ENCODE data around the gene SDF2. TPM values are rescaled to one million over a fixed set of nuclear protein-coding genes. Genes with fewer than 3 reads are reported as not detected.
A peak's percentile ranks its signal among the peaks of the same experiment; 100 is the strongest.

Gene SDF2
- polyA plus RNA-seq (2013): 80.9 and 82.7 TPM in 2 replicates

DNA sequence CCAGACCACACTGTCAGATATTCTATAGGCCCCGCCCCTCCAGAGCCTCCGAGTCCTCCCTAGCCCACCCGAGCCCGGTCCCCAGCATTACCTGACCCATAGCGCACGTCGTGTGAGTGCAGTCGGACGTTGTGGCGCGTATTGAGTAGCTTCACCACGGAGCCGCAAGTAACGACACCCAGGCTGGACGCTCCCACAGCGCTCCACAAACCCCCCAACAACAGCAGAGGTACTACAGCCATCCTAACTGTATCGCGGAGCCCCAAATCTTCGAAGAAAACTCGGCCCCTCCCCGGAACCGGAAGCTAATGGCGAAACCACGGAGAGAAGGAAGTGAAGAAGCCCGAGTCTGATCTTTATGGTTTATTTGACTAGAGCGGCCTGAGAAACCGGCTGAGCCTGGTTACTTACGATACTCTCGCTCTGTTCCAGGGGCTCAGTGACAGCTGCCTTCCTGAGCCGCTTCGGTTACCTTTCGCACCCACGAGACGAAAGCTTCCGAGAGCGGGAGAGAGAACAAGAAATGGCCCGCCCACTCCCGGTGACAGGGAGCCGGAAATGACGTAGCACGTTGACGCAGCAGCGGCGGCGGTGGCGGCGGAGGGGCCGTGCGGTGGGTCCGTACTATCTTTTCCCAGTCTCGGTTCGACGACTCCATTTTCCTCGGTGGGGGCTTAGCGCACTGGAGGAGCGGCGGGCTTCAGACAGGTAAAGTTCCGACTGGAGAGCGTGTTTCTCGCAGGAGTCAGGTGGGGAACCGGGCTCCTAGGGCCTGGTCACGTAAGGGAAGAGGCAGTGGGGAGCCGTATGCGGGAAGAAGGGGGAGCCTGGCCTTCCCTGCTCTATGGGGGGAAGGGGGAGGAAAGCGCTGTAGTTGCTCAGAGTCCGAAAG, at the start of gene SDF2, which contains the start of gene SUPT6H:
SDF2 (minus strand) TSS at position 272 of the 892 bp plus-strand sequence; CDS start at position 242, 30 bp downstream.
SUPT6H (plus strand) TSS at position 571 of the 892 bp plus-strand sequence. CDS start 11,197 bp downstream, outside the sequence.
- H3K4me1 ChIP-seq (ENCODE audit: control insufficient read depth in 1 of 2, insufficient read depth in 2 of 2, low read length in 2 of 2): peaks cover 0 to 2% of the 10 kb centered on the region in 2 experiments
- peaks cover 13% of the 10 kb centered on the region for H3K9me3 ChIP-seq (ENCODE audit: insufficient read depth, low read depth, low read length)
- no peaks in the 10 kb centered on the region for H3K27me3 ChIP-seq (ENCODE audit: insufficient read depth, low read length)
- peak within 1 kb of the TSS; percentile 98 for H2AFZ ChIP-seq (ENCODE audit: insufficient read depth, low read length, poor library complexity)
- peaks cover 23 to 25% of the 10 kb centered on the region in 2 experiments for H3K36me3 ChIP-seq (ENCODE audit: control insufficient read depth in 1 of 2, insufficient read depth in 2 of 2, low read length in 2 of 2)
- DNase-seq: peak; percentile 83 to 88
- H2BK5ac ChIP-seq (ENCODE audit: low read depth, low read length, poor library complexity): peak within 1 kb of the TSS; percentile 95
- H3K18ac ChIP-seq (ENCODE audit: low read length): peak within 1 kb of the TSS; percentile 99
- peak within 1 kb of the TSS; percentile 94 for H3K4ac ChIP-seq (ENCODE audit: low read depth, low read length)
- peaks cover 9% of the 10 kb centered on the region for H3K79me1 ChIP-seq (ENCODE audit: low read length)
- peak within 1 kb of the TSS; percentile 95 for H3K9ac ChIP-seq (ENCODE audit: low read length)
- peak within 1 kb of the TSS; percentile 16 for H2BK12ac ChIP-seq (ENCODE audit: low read length)
- H3K4me3 ChIP-seq (ENCODE audit: low read depth, low read length): peak within 1 kb of the TSS; percentile 98
- peak within 1 kb of the TSS; percentile 99 for H3K14ac ChIP-seq (ENCODE audit: low read length)
- peak within 1 kb of the TSS; percentile 97 for H4K91ac ChIP-seq (ENCODE audit: low read depth, low read length)
- H4K12ac ChIP-seq (ENCODE audit: low read depth, low read length): peak within 1 kb of the TSS; percentile 97
- H2AK5ac ChIP-seq (ENCODE audit: low read length): peak within 1 kb of the TSS; percentile 78
- peak within 1 kb of the TSS; percentile 88 for H3K4me2 ChIP-seq (ENCODE audit: low read length)
- peaks cover 10% of the 10 kb centered on the region for H3K79me2 ChIP-seq (ENCODE audit: control insufficient read depth, insufficient read depth, low read length, poor library complexity)
- peak within 1 kb of the TSS; percentile 99 for H4K8ac ChIP-seq (ENCODE audit: low read depth, low read length)
- peak within 1 kb of the TSS; percentile 92 for H3K27ac ChIP-seq (ENCODE audit: low read depth, low read length)
- H2BK120ac ChIP-seq (ENCODE audit: insufficient read depth, low read length, poor library complexity): peak within 1 kb of the TSS; percentile 93
- H3K23ac ChIP-seq (ENCODE audit: low read length): no peak within 1 kb of the TSS
- WGBS (ENCODE audit: extremely low coverage, insufficient coverage, insufficient read length): no CpG with 5 or more reads among the region's 66 CpGs

- peaks cover 5% of the 10 kb centered on the region for H3K9me3 ChIP-seq (ENCODE audit: insufficient read depth, low read depth, low read length)
- peaks cover 27 to 34% of the 10 kb centered on the region in 2 experiments for H3K36me3 ChIP-seq (ENCODE audit: control insufficient read depth in 1 of 2, insufficient read depth in 2 of 2, low read length in 2 of 2)
- peak overlapping the region; percentile 98 for H4K8ac ChIP-seq (ENCODE audit: low read depth, low read length)
- peak overlapping the region; percentile 74 for H2AFZ ChIP-seq (ENCODE audit: insufficient read depth, low read length, poor library complexity)
- peak overlapping the region; percentile 93 for H2BK5ac ChIP-seq (ENCODE audit: low read depth, low read length, poor library complexity)
- H4K91ac ChIP-seq (ENCODE audit: low read depth, low read length): peak overlapping the region; percentile 99
- H3K79me1 ChIP-seq (ENCODE audit: low read length): peaks cover 15% of the 10 kb centered on the region
- H2BK12ac ChIP-seq (ENCODE audit: low read length): peak overlapping the region; percentile 27
- H2AK5ac ChIP-seq (ENCODE audit: low read length): peak overlapping the region; percentile 89
- H3K4ac ChIP-seq (ENCODE audit: low read depth, low read length): peak overlapping the region; percentile 85
- no CpG with 5 or more reads among the region's 74 CpGs for WGBS (ENCODE audit: extremely low coverage, insufficient coverage, insufficient read length)
- peak; percentile 84 to 90 for DNase-seq
- peak overlapping the region; percentile 94 for H3K14ac ChIP-seq (ENCODE audit: low read length)
- H3K27ac ChIP-seq (ENCODE audit: low read depth, low read length): peak overlapping the region; percentile 98
- H3K4me3 ChIP-seq (ENCODE audit: low read depth, low read length): peak overlapping the region; percentile 76
- peaks cover 18 to 22% of the 10 kb centered on the region in 2 experiments for H3K4me1 ChIP-seq (ENCODE audit: control insufficient read depth in 1 of 2, insufficient read depth in 2 of 2, low read length in 2 of 2)
- peak overlapping the region; percentile 77 for H2BK120ac ChIP-seq (ENCODE audit: insufficient read depth, low read length, poor library complexity)
- peak overlapping the region; percentile 94 for H4K12ac ChIP-seq (ENCODE audit: low read depth, low read length)
- H3K18ac ChIP-seq (ENCODE audit: low read length): peak overlapping the region; percentile 93
- H3K9ac ChIP-seq (ENCODE audit: low read length): peak overlapping the region; percentile 85
- peak overlapping the region; percentile 86 for H3K4me2 ChIP-seq (ENCODE audit: low read length)
- H3K23ac ChIP-seq (ENCODE audit: low read length): no peak overlapping the region
- H3K27me3 ChIP-seq (ENCODE audit: insufficient read depth, low read length): no peaks in the 10 kb centered on the region
- peaks cover 8% of the 10 kb centered on the region for H3K79me2 ChIP-seq (ENCODE audit: control insufficient read depth, insufficient read depth, low read length, poor library complexity)
Observed at GRCh38 chr17:28710861-28711722, 49.4 kb upstream of the SDF2 start.

DNA sequence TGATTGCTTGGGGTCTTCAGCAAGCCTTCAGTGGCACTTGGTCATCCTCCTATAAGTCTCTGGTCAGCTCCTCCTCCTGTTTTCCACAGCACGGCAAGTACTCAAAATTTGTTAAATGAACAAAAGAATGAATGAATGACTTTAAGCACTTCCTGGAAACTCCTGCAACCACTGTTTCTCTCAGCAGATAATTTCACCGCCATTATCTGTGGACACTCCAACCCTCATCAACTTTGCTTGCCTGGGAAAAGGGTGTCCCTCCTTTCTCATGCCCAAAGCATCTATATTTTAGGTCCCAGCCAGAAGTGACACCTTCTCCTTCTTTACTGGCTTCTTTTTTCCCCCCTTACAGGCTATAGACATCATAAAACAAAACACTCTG, 45.6 kb upstream of the SDF2 start:
- Histone ChIP-seq H4K12ac (ENCODE audit: low read depth, low read length) (no peak overlapping the region), H3K9me3 (ENCODE audit: insufficient read depth, low read depth, low read length) (no peaks in the 10 kb centered on the region), H4K91ac (ENCODE audit: low read depth, low read length) (no peak overlapping the region), H3K79me2 (ENCODE audit: control insufficient read depth, insufficient read depth, low read length, poor library complexity) (peaks cover 8% of the 10 kb centered on the region), H2BK5ac (ENCODE audit: low read depth, low read length, poor library complexity) (no peak overlapping the region), H3K36me3 (ENCODE audit: control insufficient read depth in 1 of 2, insufficient read depth in 2 of 2, low read length in 2 of 2) (peaks cover 24 to 35% of the 10 kb centered on the region in 2 experiments), H4K8ac (ENCODE audit: low read depth, low read length) (no peak overlapping the region), H2BK12ac (ENCODE audit: low read length) (no peak overlapping the region), H3K18ac (ENCODE audit: low read length) (no peak overlapping the region), H3K23ac (ENCODE audit: low read length) (no peak overlapping the region), H3K14ac (ENCODE audit: low read length) (no peak overlapping the region), H3K9ac (ENCODE audit: low read length) (no peak overlapping the region), H2AK5ac (ENCODE audit: low read length) (no peak overlapping the region), H3K27me3 (ENCODE audit: insufficient read depth, low read length) (no peaks in the 10 kb centered on the region), H3K79me1 (ENCODE audit: low read length) (peaks cover 15% of the 10 kb centered on the region), H3K4me3 (ENCODE audit: low read depth, low read length) (no peak overlapping the region), H3K4me1 (ENCODE audit: control insufficient read depth in 1 of 2, insufficient read depth in 2 of 2, low read length in 2 of 2) (peaks cover 5 to 9% of the 10 kb centered on the region in 2 experiments), H3K27ac (ENCODE audit: low read depth, low read length) (no peak overlapping the region), H3K4me2 (ENCODE audit: low read length) (no peak overlapping the region), H2BK120ac (ENCODE audit: insufficient read depth, low read length, poor library complexity) (no peak overlapping the region), H2AFZ (ENCODE audit: insufficient read depth, low read length, poor library complexity) (no peak overlapping the region), H3K4ac (ENCODE audit: low read depth, low read length) (no peak overlapping the region)
- DNase-seq: no peak
- WGBS (ENCODE audit: extremely low coverage, insufficient coverage, insufficient read length): no CpG with 5 or more reads among the region's 2 CpGs
